ENCODE results near the gene TEPSIN. TPM values are rescaled to one million over a fixed set of nuclear protein-coding genes. Genes with fewer than 3 reads are reported as not detected.

TEPSIN gene
- total and polyA plus RNA-seq, 2 of the 8 experiments (the other 6 are each of a cell fraction or from before 2014, with no cell fraction given): 22.9 to 28.0 TPM

GRCh38 chr17:81228834-81229665, 9.8 kb downstream of the TEPSIN start:
- H2AFZ ChIP-seq (ENCODE audit: low read length): no peak overlapping the region
- no peaks in the 10 kb centered on the region for H3K23me2 ChIP-seq (ENCODE audit: low read depth, low read length)
- no peaks in the 10 kb centered on the region; a peak in 1 of 4 replicates for H3K9me3 ChIP-seq (ENCODE audit: insufficient read depth in 2 of 2, low read depth in 1 of 2, low read length in 1 of 2)
- H3K36me3 ChIP-seq (ENCODE audit: control insufficient read depth in 2 of 4, insufficient read depth in 4 of 4, low read length in 3 of 4): peaks cover 0 to 18% (median 4%) of the 10 kb centered on the region in 4 experiments; a peak in 5 of 8 replicates
- CTCF ChIA-PET (ENCODE audit: partially characterized antibody): interaction anchor here (0.7 to 1.7 kb wide), 2 partner anchors 8 to 22 kb away, joined by 3 to 4 read pairs; no protein-coding TSS in a partner anchor
- H3K14ac ChIP-seq (ENCODE audit: insufficient read length): no peak overlapping the region
- H4K91ac ChIP-seq (replicated peaks; ENCODE audit: insufficient read length, low read length): no peak overlapping the region
- no peak overlapping the region for H2BK15ac ChIP-seq (ENCODE audit: low read length)
- no peak overlapping the region for H2BK20ac ChIP-seq (ENCODE audit: low read length)
- H3K27me3 ChIP-seq (replicated peaks in 1 of 4; ENCODE audit: control insufficient read depth in 3 of 4, extremely low read depth in 1 of 4, insufficient read depth in 3 of 4, low read length in 3 of 4): peaks cover 0 to 1% (median 0%) of the 10 kb centered on the region in 4 experiments; a peak in 2 of 7 replicates
- H4K5ac ChIP-seq (ENCODE audit: insufficient read length, low read depth, low read length): no peak overlapping the region
- no peak overlapping the region for H4K8ac ChIP-seq (ENCODE audit: extremely low read depth, insufficient read depth, low read length)
- no peak overlapping the region for H3K4me3 ChIP-seq (ENCODE audit: extremely low read depth in 1 of 4, insufficient read depth in 2 of 4, low read depth in 3 of 4, low read length in 4 of 4)
- WGBS, 2 experiments (ENCODE audit: extremely low coverage in 1 of 2, insufficient coverage in 1 of 2, insufficient read length in 1 of 2, insufficient replicate concordance in 2 of 2, low coverage in 1 of 2, low lambda C conversion rate in 2 of 2, missing lambda C conversion rate in 1 of 2): 92% methylated on average over 24 of the region's 32 CpGs; no CpG with 5 or more reads in 1 of the 2 experiments
- H3K27ac ChIP-seq (ENCODE audit: low read depth, low read length): no peak overlapping the region
- H2AK5ac ChIP-seq (ENCODE audit: low read depth, low read length): no peak overlapping the region
- H3K18ac ChIP-seq (ENCODE audit: extremely low read depth, low read length): no peak overlapping the region
- H3K9ac ChIP-seq (replicated peaks in 1 of 4; ENCODE audit: extremely low read depth in 1 of 4, low read depth in 3 of 4, low read length in 3 of 4): no peak overlapping the region
- H2BK5ac ChIP-seq (ENCODE audit: low read depth, low read length): no peak overlapping the region
- no peak for DNase-seq (ENCODE audit: low read depth in 1 of 2, low spot score in 2 of 2)
- FAIRE-seq: no peak
- H3K79me2 ChIP-seq (ENCODE audit: control insufficient read depth in 1 of 2, insufficient read depth in 2 of 2, low read length in 2 of 2): no peaks in the 10 kb centered on the region
- H3K4me2 ChIP-seq (ENCODE audit: insufficient read depth in 1 of 2, low read depth in 2 of 2, low read length in 2 of 2): no peak overlapping the region
- H4K20me1 ChIP-seq (replicated peaks in 1 of 2; ENCODE audit: control insufficient read depth in 1 of 2, insufficient read depth in 2 of 2, low read length in 2 of 2): peaks cover 0 to 8% of the 10 kb centered on the region in 2 experiments
- H2BK120ac ChIP-seq (replicated peaks; ENCODE audit: low read depth, low read length): no peak overlapping the region
- H3K4me1 ChIP-seq (replicated peaks in 1 of 4; ENCODE audit: control insufficient read depth in 3 of 4, insufficient read depth in 4 of 4, low read length in 3 of 4): no peaks in the 10 kb centered on the region
- H3K79me1 ChIP-seq (ENCODE audit: low read depth, low read length): no peaks in the 10 kb centered on the region; the same call in 1 of the 2 replicates
- POLR2A ChIA-PET (ENCODE audit: partially characterized antibody): interaction anchor here (0.6 to 1.7 kb wide), 4 partner anchors 10 to 480 kb away, joined by 3 read pairs; no protein-coding TSS in a partner anchor
- no peak overlapping the region for H3K4ac ChIP-seq (replicated peaks; ENCODE audit: insufficient read length, low read depth, low read length)
- H3K23ac ChIP-seq (ENCODE audit: insufficient read length): no peak overlapping the region
- no peak overlapping the region for H3K56ac ChIP-seq (replicated peaks; ENCODE audit: insufficient read length, low read depth, low read length)
- no peak overlapping the region for H2BK12ac ChIP-seq (ENCODE audit: low read depth, low read length)
- TF ChIP-seq, protein P1, sequence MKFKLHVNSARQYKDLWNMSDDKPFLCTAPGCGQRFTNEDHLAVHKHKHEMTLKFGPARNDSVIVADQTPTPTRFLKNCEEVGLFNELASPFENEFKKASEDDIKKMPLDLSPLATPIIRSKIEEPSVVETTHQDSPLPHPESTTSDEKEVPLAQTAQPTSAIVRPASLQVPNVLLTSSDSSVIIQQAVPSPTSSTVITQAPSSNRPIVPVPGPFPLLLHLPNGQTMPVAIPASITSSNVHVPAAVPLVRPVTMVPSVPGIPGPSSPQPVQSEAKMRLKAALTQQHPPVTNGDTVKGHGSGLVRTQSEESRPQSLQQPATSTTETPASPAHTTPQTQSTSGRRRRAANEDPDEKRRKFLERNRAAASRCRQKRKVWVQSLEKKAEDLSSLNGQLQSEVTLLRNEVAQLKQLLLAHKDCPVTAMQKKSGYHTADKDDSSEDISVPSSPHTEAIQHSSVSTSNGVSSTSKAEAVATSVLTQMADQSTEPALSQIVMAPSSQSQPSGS (IDR thresholded peaks at IDR 0.05; ENCODE audit: low read length): no peak
- TF ChIP-seq PHF8 (conservative IDR thresholded peaks at IDR 0.05; ENCODE audit: low read depth, low read length): no peak
- no peak for TF ChIP-seq RXRA (IDR thresholded peaks at IDR 0.05; ENCODE audit: insufficient read depth, low read depth, low read length)
- TF ChIP-seq ASH2L (IDR thresholded peaks at IDR 0.05; ENCODE audit: low read length): no peak
- TF ChIP-seq JUN (IDR thresholded peaks at IDR 0.05; ENCODE audit: low read depth, low read length): no peak
- TF ChIP-seq USF2 (IDR thresholded peaks at IDR 0.05; ENCODE audit: low read length): no peak
- no peak for TF ChIP-seq YY1 (IDR thresholded peaks at IDR 0.05; ENCODE audit: low read depth, low read length)
- no peak for TF ChIP-seq KDM4A (IDR thresholded peaks at IDR 0.05; ENCODE audit: low read depth, low read length, severe bottlenecking)

Measured in H1 (cell line).